HCT116 (cell line): Measurements from ENCODE around the gene GABRP. TPM values are rescaled to one million over a fixed set of nuclear protein-coding genes. Genes with fewer than 3 reads are reported as not detected.

ENCODE experiments used
- ATAC-seq: fragments of 200-7000 bp; cut with Tn5 transposase; 2 replicates; pipeline ENCODE4 v1.9.1; 2020; ENCODE audit warnings: mild to moderate bottlenecking, moderate library complexity
- BruUV-seq: library from RNA; stranded (reverse); fragments of 400-500 nt; replicated peaks from 2 replicates; lab custom pipeline; 2021; lab: Mats Ljungman, UMichigan
- CTCF ChIA-PET: fragments of 300-600 bp; sonication (Branson Sonifier 250); formaldehyde crosslinking; loops from one replicate; lab custom pipeline; 2021; ENCODE audit warnings: antibody characterized with exemption; lab: Charles Lee
- POLR2A ChIA-PET: fragments of 300-600, 350-600 bp; sonication (Branson Sonifier 250); formaldehyde crosslinking; loops from one replicate; lab custom pipeline; 2021; ENCODE audit warnings: antibody characterized with exemption; lab: Charles Lee
- RAD21 ChIA-PET, 2 experiments: fragments of 300-600 bp; sonication (Branson Sonifier 250); formaldehyde crosslinking; loops; one replicate each; lab custom pipeline; 2023; ENCODE audit warnings: low total read pairs in 2 of 2; ENCODE audit not compliant: uncharacterized antibody in 2 of 2, unreplicated experiment in 2 of 2, low non-redundant PET in 1 of 2; lab: Charles Lee
- DNase-seq: peaks from one replicate; pipeline ENCODE4 v3.0.0-alpha.2; 2010; ENCODE audit warnings: low read depth, low spot score
- H2AFZ ChIP-seq: fragments of 200-600 bp; shearing (Covaris generic), sonication (generic); 2 replicates; pipeline ENCODE4 v1.6.1; 2017; ENCODE audit warnings: low read depth, mixed run types, mixed read lengths, antibody characterized with exemption, low read length; ENCODE audit not compliant: poor library complexity, severe bottlenecking
- H3K27ac ChIP-seq: 2 replicates; pipeline ENCODE4 v1.5.1; 2012; ENCODE audit warnings: low read depth, low read length
- H3K27me3 ChIP-seq: fragments of 200-600 bp; sonication (generic); 2 replicates; pipeline ENCODE4 v1.6.1; 2016; ENCODE audit warnings: mixed run types, low read length, mixed read lengths; ENCODE audit not compliant: insufficient read depth
- H3K36me3 ChIP-seq, 2 experiments: fragments of 200-500 bp in 1 of 2; fragments of 200-600 bp in 1 of 2; sonication (Bioruptor generic) in 1 of 2; sonication (generic) in 1 of 2; 2 replicates each; pipeline versions ENCODE4 v1.5.1 to v1.6.1; 2014 to 2016; ENCODE audit warnings: low read length in 2 of 2, inconsistent platforms in 1 of 2, mixed read lengths in 1 of 2, mixed run types in 1 of 2; ENCODE audit not compliant: insufficient read depth in 2 of 2, control insufficient read depth in 1 of 2
- H3K4me1 ChIP-seq, 2 experiments: fragments of 200-600 bp in 1 of 2; sonication (generic) in 1 of 2; 2 replicates each; pipeline versions ENCODE4 v1.5.1 to v1.6.1; 2012 to 2017; ENCODE audit warnings: low read length in 2 of 2, inconsistent platforms in 1 of 2, mild to moderate bottlenecking in 1 of 2, mixed read lengths in 1 of 2, mixed run types in 1 of 2, moderate library complexity in 1 of 2; ENCODE audit not compliant: insufficient read depth in 2 of 2, control insufficient read depth in 1 of 2
- H3K4me2 ChIP-seq: fragments of 200-600 bp; sonication (generic); 2 replicates; pipeline ENCODE4 v1.6.1; 2017; ENCODE audit warnings: mixed run types, low read length, mixed read lengths
- H3K4me3 ChIP-seq, 2 experiments: fragments of 200-600 bp in 1 of 2; sonication (generic) in 1 of 2; replicated peaks in 1 of 2; 2 replicates each; pipeline ENCODE4 v1.5.1; 2011 to 2016; ENCODE audit warnings: low read length in 2 of 2, control low read depth in 1 of 2, low read depth in 1 of 2, mild to moderate bottlenecking in 1 of 2, mixed read lengths in 1 of 2, mixed run types in 1 of 2
- H3K79me2 ChIP-seq: fragments of 200-600 bp; sonication (generic); 2 replicates; pipeline ENCODE4 v1.6.1; 2017; ENCODE audit warnings: mild to moderate bottlenecking, mixed run types, low read length, moderate library complexity, mixed read lengths; ENCODE audit not compliant: insufficient read depth
- H3K9ac ChIP-seq: fragments of 200-600 bp; sonication (generic); 2 replicates; pipeline ENCODE4 v1.6.1; 2016; ENCODE audit warnings: low read length, mixed read lengths
- H3K9me2 ChIP-seq: fragments of 200-600 bp; sonication (generic), shearing (Covaris generic); 2 replicates; pipeline ENCODE4 v1.6.1; 2017; ENCODE audit warnings: mixed run types, mild to moderate bottlenecking, moderate library complexity; ENCODE audit not compliant: insufficient read depth
- H3K9me3 ChIP-seq, 2 experiments: fragments of 200-500 bp in 1 of 2; fragments of 200-600 bp in 1 of 2; sonication (Bioruptor generic) in 1 of 2; sonication (generic) in 1 of 2; 2 replicates each; pipeline ENCODE4 v1.6.1; 2014 to 2017; ENCODE audit warnings: low read length in 2 of 2, mixed read lengths in 2 of 2, inconsistent platforms in 1 of 2, low read depth in 1 of 2, mild to moderate bottlenecking in 1 of 2, mixed run types in 1 of 2, moderate library complexity in 1 of 2; ENCODE audit not compliant: control insufficient read depth in 1 of 2, insufficient read depth in 1 of 2
- H4K20me1 ChIP-seq: fragments of 200-600 bp; sonication (generic), shearing (Covaris generic); 2 replicates; pipeline ENCODE4 v1.6.1; 2017; ENCODE audit warnings: mixed run types, mild to moderate bottlenecking, moderate library complexity; ENCODE audit not compliant: insufficient read depth
- ATF3 ChIP-seq: IDR thresholded peaks from 2 replicates; pipeline ENCODE4 v1.6.1; 2012
- CBX3 ChIP-seq: IDR thresholded peaks from 2 replicates; pipeline ENCODE4 v1.6.1; 2012; ENCODE audit warnings: low read depth
- EGR1 ChIP-seq: IDR thresholded peaks from 2 replicates; pipeline ENCODE4 v1.6.1; 2012; ENCODE audit warnings: low read depth
- ELF1 ChIP-seq: IDR thresholded peaks from 2 replicates; pipeline ENCODE4 v1.6.1; 2012; ENCODE audit warnings: low read depth, borderline replicate concordance
- EZH2 ChIP-seq: fragments of 200-600 bp; sonication (generic); IDR thresholded peaks from 2 replicates; pipeline ENCODE4 v1.6.1; 2017; ENCODE audit warnings: antibody characterized with exemption, mixed run types
- FOSL1 ChIP-seq: IDR thresholded peaks from 2 replicates; pipeline ENCODE4 v1.6.1; 2012; ENCODE audit warnings: low read depth
- JUND ChIP-seq: IDR thresholded peaks from 2 replicates; pipeline ENCODE4 v1.6.1; 2012
- MAX ChIP-seq: IDR thresholded peaks from 2 replicates; pipeline ENCODE4 v1.6.1; 2012
- REST ChIP-seq: IDR thresholded peaks from 2 replicates; pipeline ENCODE4 v1.6.1; 2012; ENCODE audit warnings: low read depth
- SIN3A ChIP-seq: IDR thresholded peaks from 2 replicates; pipeline ENCODE4 v1.6.1; 2012; ENCODE audit warnings: low read depth
- SP1 ChIP-seq: IDR thresholded peaks from 2 replicates; pipeline ENCODE4 v1.6.1; 2012; ENCODE audit warnings: low read depth
- SRF ChIP-seq: IDR thresholded peaks from 2 replicates; pipeline ENCODE4 v1.6.1; 2012; ENCODE audit warnings: low read depth
- TCF7L2 ChIP-seq: IDR thresholded peaks from 2 replicates; pipeline ENCODE4 v1.7.0; 2011; ENCODE audit warnings: borderline replicate concordance, inconsistent platforms; ENCODE audit not compliant: insufficient read depth, insufficient read length; ENCODE audit errors: extremely low read depth
- ZBTB33 ChIP-seq: IDR thresholded peaks from 2 replicates; pipeline ENCODE4 v1.6.1; 2011; ENCODE audit warnings: mild to moderate bottlenecking, low read length, moderate library complexity; ENCODE audit not compliant: insufficient replicate concordance; ENCODE audit errors: extremely low read depth
- ZFX ChIP-seq: fragments of 450-650 bp; IDR thresholded peaks from 2 replicates; pipeline ENCODE4 v1.6.1; 2017
- ZNF274 ChIP-seq: fragments of 200-500 bp; sonication (Bioruptor generic); IDR thresholded peaks from 2 replicates; pipeline ENCODE4 v1.6.1; 2014; ENCODE audit warnings: mild to moderate bottlenecking, low read depth, low read length, inconsistent platforms
- intact Hi-C: fragments of 100-400 bp; cut with micrococcal nuclease; formaldehyde crosslinking; loops from 2 replicates; pipeline ENCODE4 v1.10.0; 2022
- total RNA-seq: library from RNA; stranded (reverse); gene quantifications from one replicate; pipeline ENCODE4 v1.2.1, GENCODE V29; 2021; ENCODE audit not compliant: unreplicated experiment

GABRP gene
- total RNA-seq, 1 experiment from 2014 or later: not detected

- Histone ChIP-seq H3K9ac (no peak overlapping the region), H3K9me3 (no peaks in the 10 kb centered on the region), H3K79me2 (no peaks in the 10 kb centered on the region), H4K20me1 (no peaks in the 10 kb centered on the region), H3K27ac (no peak overlapping the region), H3K36me3 (no peaks in the 10 kb centered on the region), H3K9me2 (no peaks in the 10 kb centered on the region), H3K4me1 (peaks cover 0 to 9% of the 10 kb centered on the region in 2 experiments; a peak in 1 of 4 replicates), H3K4me3 (no peak overlapping the region), H2AFZ (no peak overlapping the region), H3K27me3 (no peaks in the 10 kb centered on the region; the same call in 1 of the 2 replicates), H3K4me2 (no peak overlapping the region)
- TF ChIP-seq TCF7L2: peak; percentile 50
- TF ChIP-seq ZNF274: no peak
- TF ChIP-seq SP1: peak; percentile 26; the same call in 1 of the 2 replicates
- peak; percentile 31; the same call in 1 of the 2 replicates for TF ChIP-seq JUND
- CTCF ChIA-PET: no interaction called here
- RAD21 ChIA-PET: no interaction called here
- DNase-seq (no peak), ATAC-seq (peak; percentile 46; the same call in 1 of the 2 replicates)
- POLR2A ChIA-PET: no interaction called here
- BruUV-seq: no TSS peak
- intact Hi-C loops: no loop called here
These were observed 52.7 kb downstream of the GABRP start for GRCh38 chr5:170836226-170836625.

- ATAC-seq (no peak), DNase-seq (no peak)
- Histone ChIP-seq H3K4me1 (no peaks in the 10 kb centered on the region), H3K9me3 (no peaks in the 10 kb centered on the region), H3K4me3 (no peak overlapping the region), H3K9ac (no peak overlapping the region), H3K4me2 (no peak overlapping the region), H2AFZ (no peak overlapping the region), H3K36me3 (no peaks in the 10 kb centered on the region), H3K79me2 (no peaks in the 10 kb centered on the region), H3K27me3 (no peaks in the 10 kb centered on the region), H4K20me1 (no peaks in the 10 kb centered on the region), H3K27ac (no peak overlapping the region), H3K9me2 (no peaks in the 10 kb centered on the region)
- CTCF ChIA-PET: no interaction called here
- POLR2A ChIA-PET: no interaction called here
- RAD21 ChIA-PET: no interaction called here
- intact Hi-C loops: no loop called here
- BruUV-seq: no TSS peak
- TF ChIP-seq FOSL1 (no peak), ZFX (no peak), ATF3 (no peak), CBX3 (no peak), TCF7L2 (no peak), ELF1 (no peak), ZBTB33 (no peak), SIN3A (no peak), REST (no peak), SRF (no peak), MAX (no peak), ZNF274 (no peak), EZH2 (no peak), EGR1 (no peak)
These were observed 60.3 kb downstream of the GABRP start for GRCh38 chr5:170843870-170844269.
